Body of pancreas (tissue), 4 donors: ENCODE results near the gene CRYGB.
"Not testable (repeated sequence)": the region's sequence is repeated elsewhere in the genome, so short reads cannot be mapped to it uniquely, and the experiment has no call there.

Experiments used
- POLR2A ChIP-seq, 3 donors: fragments of 450-650 bp; IDR thresholded peaks; one replicate each; pipeline ENCODE4 v1.6.1; 2016; ENCODE audit warnings: antibody characterized with exemption in 3 of 3, mild to moderate bottlenecking in 2 of 3
- TF ChIP-seq, protein P1 (sequence below), 7 experiments: fragments of 450-650 bp in 4 of 7; fragments of 200-600 bp in 3 of 7; sonication (generic) in 3 of 7; IDR thresholded peaks; one replicate each; pipeline ENCODE4 v1.5.1; 2016 to 2019; ENCODE audit warnings: antibody characterized with exemption in 7 of 7

DNA sequence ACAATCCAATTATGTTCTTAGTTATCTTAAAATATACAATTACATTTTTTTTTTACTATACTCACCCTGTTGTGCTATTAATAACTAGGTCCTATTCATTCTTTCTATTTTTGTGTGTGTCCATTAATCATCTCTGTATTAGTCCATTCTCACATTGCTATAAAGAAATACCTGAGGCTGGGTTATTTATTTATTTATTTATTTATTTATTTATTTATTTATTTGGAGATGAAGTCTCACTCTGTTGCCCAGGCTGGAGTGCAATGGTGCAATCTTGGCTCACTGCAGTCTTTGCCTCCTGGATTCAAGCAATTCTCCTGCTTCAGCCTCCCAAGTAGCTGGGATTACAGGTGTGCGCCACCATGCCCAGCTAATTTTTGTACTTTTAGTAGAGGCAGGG, 47.3 kb downstream of the CRYGB start:
- TF ChIP-seq, protein P1, sequence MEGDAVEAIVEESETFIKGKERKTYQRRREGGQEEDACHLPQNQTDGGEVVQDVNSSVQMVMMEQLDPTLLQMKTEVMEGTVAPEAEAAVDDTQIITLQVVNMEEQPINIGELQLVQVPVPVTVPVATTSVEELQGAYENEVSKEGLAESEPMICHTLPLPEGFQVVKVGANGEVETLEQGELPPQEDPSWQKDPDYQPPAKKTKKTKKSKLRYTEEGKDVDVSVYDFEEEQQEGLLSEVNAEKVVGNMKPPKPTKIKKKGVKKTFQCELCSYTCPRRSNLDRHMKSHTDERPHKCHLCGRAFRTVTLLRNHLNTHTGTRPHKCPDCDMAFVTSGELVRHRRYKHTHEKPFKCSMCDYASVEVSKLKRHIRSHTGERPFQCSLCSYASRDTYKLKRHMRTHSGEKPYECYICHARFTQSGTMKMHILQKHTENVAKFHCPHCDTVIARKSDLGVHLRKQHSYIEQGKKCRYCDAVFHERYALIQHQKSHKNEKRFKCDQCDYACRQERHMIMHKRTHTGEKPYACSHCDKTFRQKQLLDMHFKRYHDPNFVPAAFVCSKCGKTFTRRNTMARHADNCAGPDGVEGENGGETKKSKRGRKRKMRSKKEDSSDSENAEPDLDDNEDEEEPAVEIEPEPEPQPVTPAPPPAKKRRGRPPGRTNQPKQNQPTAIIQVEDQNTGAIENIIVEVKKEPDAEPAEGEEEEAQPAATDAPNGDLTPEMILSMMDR (IDR thresholded peaks at IDR 0.05), result not testable (repeated sequence)
- TF ChIP-seq POLR2A (IDR thresholded peaks at IDR 0.05), result not testable (repeated sequence)
